Lung (tissue), 12 donors: Measurements from ENCODE around the gene SYNE1. TPM values are rescaled to one million over a fixed set of nuclear protein-coding genes. Genes with fewer than 3 reads are reported as not detected.

Experiments
- ATAC-seq: fragments of 200-7000 bp; cut with Tn5 transposase; one replicate; pipeline ENCODE4 v1.9.1; 2020; ENCODE audit warnings: moderate number of reproducible peaks; ENCODE audit not compliant: insufficient read depth, low FRiP score
- DNase-seq, 3 donors: peaks; one replicate each; pipeline ENCODE4 v3.0.0-alpha.2; 2013 to 2017
- H3K27ac ChIP-seq, 2 donors: one replicate each; pipeline ENCODE4 v1.5.1; 2013; ENCODE audit warnings: mild to moderate bottlenecking in 2 of 2, moderate library complexity in 2 of 2, control low read depth in 1 of 2, inconsistent platforms in 1 of 2, low read depth in 1 of 2, low read length in 1 of 2
- H3K27me3 ChIP-seq, 3 donors: one replicate each; pipeline ENCODE4 v1.5.1; 2013; ENCODE audit warnings: low read length in 2 of 3; ENCODE audit not compliant: control insufficient read depth in 3 of 3, insufficient read depth in 3 of 3
- H3K36me3 ChIP-seq, 4 donors: one replicate each; pipeline ENCODE4 v1.5.1; 2013; ENCODE audit warnings: low read length in 4 of 4, mild to moderate bottlenecking in 1 of 4, moderate library complexity in 1 of 4; ENCODE audit not compliant: control insufficient read depth in 4 of 4, insufficient read depth in 4 of 4
- H3K4me1 ChIP-seq, 5 donors: one replicate each; pipeline ENCODE4 v1.5.1; 2013; ENCODE audit warnings: low read length in 5 of 5, mild to moderate bottlenecking in 2 of 5, moderate library complexity in 1 of 5; ENCODE audit not compliant: control insufficient read depth in 5 of 5, insufficient read depth in 5 of 5
- H3K4me3 ChIP-seq: one replicate; pipeline ENCODE4 v1.5.1; 2013; ENCODE audit warnings: mild to moderate bottlenecking, control low read depth, moderate library complexity
- H3K9ac ChIP-seq, 2 donors: one replicate each; pipeline ENCODE4 v1.5.1; 2013; ENCODE audit warnings: low read length in 2 of 2, control low read depth in 1 of 2; ENCODE audit not compliant: insufficient read depth in 1 of 2
- H3K9me3 ChIP-seq, 4 donors: one replicate each; pipeline ENCODE4 v1.5.1; 2013; ENCODE audit warnings: low read length in 3 of 4, mild to moderate bottlenecking in 1 of 4, moderate library complexity in 1 of 4; ENCODE audit not compliant: control insufficient read depth in 4 of 4, insufficient read depth in 3 of 4
- CTCF ChIP-seq: IDR thresholded peaks from 2 replicates; pipeline ENCODE4 v1.5.1; 2012; ENCODE audit warnings: mild to moderate bottlenecking; ENCODE audit errors: control extremely low read depth, extremely low read depth
- WGBS, 2 donors: extraction: QIAGEN DNeasy Blood & Tissue Kit; methylation state at CpG; one replicate each; pipeline ENCODE4 v1.1.7; 2013; 5-methylcytosine and 5-hydroxymethylcytosine counted together
- polyA plus RNA-seq, 2 donors: library from polyadenylated mRNA; stranded (reverse); fragments of 200-250 nt; gene quantifications; one replicate each; pipeline ENCODE4 v1.2.1, GENCODE V29; 2013
- total RNA-seq, 2 donors: library from RNA; depleted of rRNA in 1 of 2; stranded (reverse); fragments of >200 nt in 1 of 2; gene quantifications; one replicate each; pipeline ENCODE4 v1.2.1, GENCODE V29; 2014 to 2021
- donor health status: control.
- donor health status: control.
- donor health status: Bipolar disorder and iron deficiency.
- donor health status: healthy.
- donor health status: DM: yes; HTN: yes; CAD: no.

The SYNE1 gene
- total and polyA plus RNA-seq, 4 donors: 26.4 to 352 (median 131) TPM

DNA sequence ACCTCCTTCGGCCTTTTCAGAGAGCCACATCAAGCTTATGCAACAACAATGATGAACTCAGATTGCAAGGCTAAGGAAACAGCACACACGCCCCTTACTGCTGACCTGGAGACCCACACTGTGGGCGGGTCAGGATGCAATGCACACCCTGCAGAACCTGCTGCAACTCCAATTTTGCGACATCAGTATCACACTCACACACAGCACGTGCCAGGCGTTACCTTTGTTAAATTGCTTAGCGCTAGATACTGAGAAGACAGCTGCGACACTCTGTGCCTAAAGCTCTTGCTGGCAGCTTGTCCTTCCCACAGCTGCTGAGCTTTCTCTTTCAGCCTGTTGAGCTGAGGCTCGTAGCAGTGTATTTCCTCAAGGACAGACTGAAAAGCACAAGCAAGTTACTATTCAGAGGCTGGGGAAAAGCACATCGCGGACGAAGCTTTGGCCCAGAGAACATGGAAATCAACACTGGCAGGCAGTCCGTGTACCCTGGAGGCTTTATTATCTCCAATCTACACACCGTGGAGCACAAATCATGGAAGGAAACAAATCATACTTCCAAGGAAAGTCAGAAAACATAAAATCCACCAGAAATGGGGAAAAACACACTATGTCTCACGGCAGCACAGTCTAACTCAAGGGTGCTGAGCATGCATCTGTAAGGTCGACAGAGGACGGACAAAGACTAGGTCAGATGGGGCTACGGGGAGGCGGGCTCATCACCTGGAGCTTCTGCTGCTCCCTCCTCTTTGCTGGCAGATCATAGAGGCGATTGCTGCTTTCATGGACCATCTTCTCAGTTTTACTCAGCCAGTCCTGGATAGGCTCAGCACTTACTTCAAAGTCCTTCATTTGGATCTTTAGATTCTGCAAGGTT lies 268.2 kb downstream of the SYNE1 start:
- Histone ChIP-seq H3K36me3 (peaks cover 5 to 42% (median 26%) of the 10 kb centered on the region in 4 donors), H3K4me1 (peaks cover 0 to 13% (median 1%) of the 10 kb centered on the region in 5 donors), H3K27ac (peak overlapping the region; percentile 30 to 50), H3K4me3 (no peak overlapping the region), H3K9ac (peak overlapping the region in 1 of 2 donors; percentile 83), H3K9me3 (no peaks in the 10 kb centered on the region), H3K27me3 (no peaks in the 10 kb centered on the region)
- TF ChIP-seq CTCF: no peak
- peak; percentile 81 to 93 (median 91) for DNase-seq
- WGBS, 2 donors: 73 to 79% methylated on average over 20 of the region's 20 CpGs
- ATAC-seq: peak; percentile 53

GRCh38 chr6:152364866-152365265 lies 272.3 kb downstream of the SYNE1 start:
- TF ChIP-seq CTCF: no peak
- peaks cover 0 to 13% (median 1%) of the 10 kb centered on the region in 5 donors for H3K4me1 ChIP-seq
- H3K9ac ChIP-seq: no peak overlapping the region
- no peak overlapping the region for H3K4me3 ChIP-seq
- H3K36me3 ChIP-seq: peaks cover 18 to 48% (median 29%) of the 10 kb centered on the region in 4 donors
- ATAC-seq (no peak), DNase-seq (no peak)
- H3K27ac ChIP-seq: no peak overlapping the region
- no peaks in the 10 kb centered on the region for H3K9me3 ChIP-seq
- H3K27me3 ChIP-seq: no peaks in the 10 kb centered on the region
- 74 to 76% methylated on average over 2 of the region's 2 CpGs for WGBS, 2 donors

DNA sequence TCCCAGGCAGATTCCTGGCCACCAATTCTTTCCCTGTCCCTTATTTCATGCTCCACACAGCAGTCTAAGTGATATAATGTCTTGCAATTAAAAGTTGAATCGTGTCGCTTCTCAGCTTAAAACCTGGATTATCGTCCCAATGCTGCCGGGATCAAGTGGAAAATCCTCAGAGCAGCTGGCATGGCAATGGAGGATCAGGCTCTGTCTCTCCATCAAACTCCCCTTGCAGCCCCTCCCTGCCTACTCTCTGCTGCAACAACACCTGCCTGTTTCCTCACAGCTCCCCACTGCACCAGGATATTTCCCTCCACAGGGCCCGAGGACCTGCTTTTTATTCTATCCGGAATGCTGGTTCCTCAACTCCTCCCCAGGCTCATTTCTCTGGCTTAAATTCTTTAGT lies 277.1 kb downstream of the SYNE1 start:
- no peak overlapping the region for H3K4me3 ChIP-seq
- peaks cover 0 to 1% (median 0%) of the 10 kb centered on the region in 5 donors for H3K4me1 ChIP-seq
- DNase-seq: no peak
- no peak for TF ChIP-seq CTCF
- peaks cover 19 to 58% (median 37%) of the 10 kb centered on the region in 4 donors for H3K36me3 ChIP-seq
- 89 to 91% methylated on average over 6 of the region's 6 CpGs for WGBS, 2 donors
- no peak for ATAC-seq
- no peaks in the 10 kb centered on the region for H3K9me3 ChIP-seq
- H3K9ac ChIP-seq: no peak overlapping the region
- no peaks in the 10 kb centered on the region for H3K27me3 ChIP-seq
- no peak overlapping the region for H3K27ac ChIP-seq
